ENCODE data around the gene SHISA5.

DNA sequence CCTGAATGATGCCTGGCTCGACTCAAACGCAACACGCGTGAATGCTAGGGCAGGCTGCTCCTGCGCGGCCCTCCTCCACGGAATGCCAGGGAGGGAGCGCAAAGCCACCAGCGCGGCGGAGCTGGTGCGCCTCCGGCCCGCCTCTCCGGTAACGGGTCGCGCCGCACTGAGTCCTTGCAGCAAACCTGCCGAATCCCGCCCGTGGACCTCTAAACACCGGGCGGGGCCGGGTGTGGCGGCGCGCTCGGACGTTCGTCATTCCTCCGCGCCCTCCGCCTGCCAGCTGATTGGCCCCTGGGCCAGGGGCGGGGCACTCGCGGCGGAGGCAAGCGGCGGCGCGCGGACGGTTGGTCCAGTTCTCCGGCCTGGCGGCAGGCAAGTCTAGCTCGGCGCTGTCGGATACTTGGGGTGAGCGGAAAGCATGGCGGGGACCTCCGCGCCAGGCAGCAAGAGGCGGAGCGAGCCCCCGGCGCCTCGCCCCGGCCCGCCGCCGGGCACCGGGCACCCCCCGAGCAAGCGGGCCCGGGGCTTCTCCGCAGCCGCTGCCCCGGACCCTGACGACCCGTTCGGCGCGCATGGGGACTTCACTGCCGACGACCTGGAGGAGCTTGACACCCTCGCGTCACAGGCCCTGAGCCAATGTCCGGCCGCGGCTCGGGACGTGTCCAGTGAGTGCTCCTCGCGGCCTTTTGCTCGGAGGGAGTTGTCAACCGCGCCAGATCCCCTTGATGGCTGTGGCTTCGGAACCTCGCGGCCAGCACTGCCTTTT lies 57.4 kb downstream of the SHISA5 start, which contains the start of gene ATRIP:
- TF ChIP-seq, protein P1, sequence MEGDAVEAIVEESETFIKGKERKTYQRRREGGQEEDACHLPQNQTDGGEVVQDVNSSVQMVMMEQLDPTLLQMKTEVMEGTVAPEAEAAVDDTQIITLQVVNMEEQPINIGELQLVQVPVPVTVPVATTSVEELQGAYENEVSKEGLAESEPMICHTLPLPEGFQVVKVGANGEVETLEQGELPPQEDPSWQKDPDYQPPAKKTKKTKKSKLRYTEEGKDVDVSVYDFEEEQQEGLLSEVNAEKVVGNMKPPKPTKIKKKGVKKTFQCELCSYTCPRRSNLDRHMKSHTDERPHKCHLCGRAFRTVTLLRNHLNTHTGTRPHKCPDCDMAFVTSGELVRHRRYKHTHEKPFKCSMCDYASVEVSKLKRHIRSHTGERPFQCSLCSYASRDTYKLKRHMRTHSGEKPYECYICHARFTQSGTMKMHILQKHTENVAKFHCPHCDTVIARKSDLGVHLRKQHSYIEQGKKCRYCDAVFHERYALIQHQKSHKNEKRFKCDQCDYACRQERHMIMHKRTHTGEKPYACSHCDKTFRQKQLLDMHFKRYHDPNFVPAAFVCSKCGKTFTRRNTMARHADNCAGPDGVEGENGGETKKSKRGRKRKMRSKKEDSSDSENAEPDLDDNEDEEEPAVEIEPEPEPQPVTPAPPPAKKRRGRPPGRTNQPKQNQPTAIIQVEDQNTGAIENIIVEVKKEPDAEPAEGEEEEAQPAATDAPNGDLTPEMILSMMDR (IDR thresholded peaks at IDR 0.05) = peak in 1 of 4 experiments; percentile 47
- TF ChIP-seq POLR2A (IDR thresholded peaks at IDR 0.05) (peak; percentile 97), EP300 (IDR thresholded peaks at IDR 0.05) (no peak), POLR2AphosphoS5 (IDR thresholded peaks at IDR 0.05) (peak; percentile 97)
